Amniotic stem cell (primary cell): Measurements from ENCODE around the gene FITM1.
A peak's percentile ranks its signal among the peaks of the same experiment; 100 is the strongest.

Experiments used
- DNase-seq: peaks from one replicate; lab custom pipeline; 2025; lab: John Stamatoyannopoulos, UW

Gene FITM1

GRCh38 chr14:24119691-24120090 lies 10.8 kb upstream of the FITM1 start:
- DNase-seq: no peak

- DNase-seq: no peak
Measured at GRCh38 chr14:24121210-24121609, 9.2 kb upstream of the FITM1 start.

- no peak for DNase-seq
Measured at GRCh38 chr14:24122416-24122815, 8.0 kb upstream of the FITM1 start.

- DNase-seq: no peak
Measured at GRCh38 chr14:24122898-24123297, 7.6 kb upstream of the FITM1 start.

GRCh38 chr14:24123424-24124417 lies 6.7 kb upstream of the FITM1 start:
- no peak for DNase-seq

DNA sequence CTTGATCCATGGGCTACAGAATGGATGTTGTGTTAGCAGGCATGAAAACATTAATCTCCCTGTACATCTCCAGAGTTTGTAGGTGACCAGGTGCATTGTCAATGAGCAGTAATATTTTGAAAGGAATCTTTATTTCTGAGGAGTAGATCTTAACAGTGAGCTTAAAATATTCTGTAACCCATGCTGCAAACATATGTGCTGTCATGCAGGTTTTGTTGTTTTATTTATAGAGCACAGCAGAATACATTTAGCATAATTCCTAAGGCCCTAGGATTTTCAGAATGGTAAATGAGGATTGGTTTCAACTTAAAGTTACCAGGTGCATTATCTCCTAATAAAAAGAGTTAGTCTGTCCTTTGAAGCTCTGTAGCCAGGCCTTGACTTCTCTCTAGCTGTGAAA lies 3.5 kb upstream of the FITM1 start:
- DNase-seq: no peak

DNA sequence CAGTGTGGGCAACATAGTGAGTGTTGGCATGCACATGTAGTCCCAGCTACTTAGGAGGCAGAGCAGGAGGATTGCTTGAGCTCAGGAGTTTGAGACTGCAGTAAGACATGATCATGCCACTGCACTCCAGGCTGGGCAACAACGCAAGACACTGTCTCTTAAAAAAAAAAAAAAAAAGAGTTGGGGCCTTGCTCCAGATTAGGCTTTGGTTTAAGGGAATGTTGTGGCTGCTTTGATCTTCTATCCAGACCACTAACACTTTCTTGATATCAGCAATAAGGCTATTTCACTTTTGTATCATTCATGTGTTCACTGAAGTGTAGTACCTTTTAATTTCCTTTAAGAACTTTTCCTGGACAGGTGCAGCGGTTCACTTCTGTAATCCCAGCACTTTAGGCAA lies 2.8 kb upstream of the FITM1 start:
- DNase-seq: no peak

- no peak for DNase-seq
Measured at GRCh38 chr14:24129410-24129998, 955 bp upstream of the FITM1 start.

- no peak for DNase-seq
Measured at GRCh38 chr14:24130717-24131548, 474 bp downstream of the FITM1 start.

- no peak for DNase-seq
Measured at GRCh38 chr14:24131549-24131966, 1.1 kb downstream of the FITM1 start.

GRCh38 chr14:24132061-24132685 lies 1.7 kb downstream of the FITM1 start:
- DNase-seq: no peak

DNA sequence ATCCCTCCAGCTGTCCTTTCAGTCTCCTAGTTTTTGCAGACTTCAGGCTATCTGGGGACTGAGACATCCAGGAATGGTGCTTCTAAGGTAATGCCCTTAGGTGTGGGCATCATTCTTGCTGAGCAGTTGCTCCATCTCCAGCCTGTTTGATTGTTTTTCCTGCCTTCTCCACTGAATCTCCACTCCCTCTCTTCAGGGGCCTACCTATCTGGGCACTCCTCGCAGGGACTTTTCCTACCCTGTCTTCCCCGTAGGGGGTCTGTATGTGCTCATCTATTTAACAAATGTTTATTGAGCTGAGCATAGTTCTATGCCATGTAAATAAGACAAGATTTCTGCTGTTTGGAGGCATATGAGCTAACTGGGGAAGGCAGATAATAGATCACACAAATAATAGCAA lies 2.5 kb downstream of the FITM1 start:
- DNase-seq: no peak

GRCh38 chr14:24133735-24134134 lies 3.3 kb downstream of the FITM1 start:
- DNase-seq: no peak

- DNase-seq: no peak
Measured at GRCh38 chr14:24135584-24135833, 5.0 kb downstream of the FITM1 start.

- DNase-seq: peak; percentile 78
Measured at GRCh38 chr14:24135834-24136683, 5.6 kb downstream of the FITM1 start, which contains the start of gene PSME1. TSS of gene PSME1 (plus strand) at chr14:24136194. CDS start at chr14:24136263, 69 bp downstream.

DNA sequence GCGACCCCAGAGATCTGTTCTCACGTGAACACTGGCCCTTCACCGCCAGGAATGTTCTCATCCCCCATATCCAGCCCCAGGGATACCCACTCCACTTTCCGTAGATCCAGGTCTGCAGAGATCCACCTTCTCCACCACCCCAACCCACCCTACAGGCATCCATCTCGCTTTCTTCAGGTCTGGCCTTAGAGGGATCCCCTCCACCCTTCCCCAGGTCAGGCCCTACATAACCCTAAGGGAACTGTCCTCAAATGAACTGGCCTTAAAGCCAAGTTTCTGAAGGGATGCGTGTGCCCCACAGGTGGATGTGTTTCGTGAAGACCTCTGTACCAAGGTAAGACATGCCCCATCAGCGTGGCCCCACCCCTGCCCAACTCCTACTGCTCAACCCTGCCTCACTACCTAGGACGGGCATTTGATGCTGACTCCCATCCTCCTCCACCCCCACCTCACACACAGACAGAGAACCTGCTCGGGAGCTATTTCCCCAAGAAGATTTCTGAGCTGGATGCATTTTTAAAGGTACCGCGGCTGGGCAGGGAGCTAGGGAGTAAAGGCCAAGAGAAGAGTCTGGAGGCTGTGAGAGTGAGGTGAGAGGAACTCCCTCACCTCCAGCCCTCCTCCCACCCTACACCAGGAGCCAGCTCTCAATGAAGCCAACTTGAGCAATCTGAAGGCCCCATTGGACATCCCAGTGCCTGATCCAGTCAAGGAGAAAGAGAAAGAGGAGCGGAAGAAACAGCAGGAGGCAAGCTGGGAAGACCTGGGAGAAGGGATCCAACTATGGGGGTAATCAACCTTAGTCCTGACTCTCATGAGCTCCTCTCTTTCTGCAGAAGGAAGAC lies 6.4 kb downstream of the FITM1 start:
- no peak for DNase-seq

- DNase-seq: no peak
Measured at GRCh38 chr14:24137529-24138395, 7.3 kb downstream of the FITM1 start.

DNA sequence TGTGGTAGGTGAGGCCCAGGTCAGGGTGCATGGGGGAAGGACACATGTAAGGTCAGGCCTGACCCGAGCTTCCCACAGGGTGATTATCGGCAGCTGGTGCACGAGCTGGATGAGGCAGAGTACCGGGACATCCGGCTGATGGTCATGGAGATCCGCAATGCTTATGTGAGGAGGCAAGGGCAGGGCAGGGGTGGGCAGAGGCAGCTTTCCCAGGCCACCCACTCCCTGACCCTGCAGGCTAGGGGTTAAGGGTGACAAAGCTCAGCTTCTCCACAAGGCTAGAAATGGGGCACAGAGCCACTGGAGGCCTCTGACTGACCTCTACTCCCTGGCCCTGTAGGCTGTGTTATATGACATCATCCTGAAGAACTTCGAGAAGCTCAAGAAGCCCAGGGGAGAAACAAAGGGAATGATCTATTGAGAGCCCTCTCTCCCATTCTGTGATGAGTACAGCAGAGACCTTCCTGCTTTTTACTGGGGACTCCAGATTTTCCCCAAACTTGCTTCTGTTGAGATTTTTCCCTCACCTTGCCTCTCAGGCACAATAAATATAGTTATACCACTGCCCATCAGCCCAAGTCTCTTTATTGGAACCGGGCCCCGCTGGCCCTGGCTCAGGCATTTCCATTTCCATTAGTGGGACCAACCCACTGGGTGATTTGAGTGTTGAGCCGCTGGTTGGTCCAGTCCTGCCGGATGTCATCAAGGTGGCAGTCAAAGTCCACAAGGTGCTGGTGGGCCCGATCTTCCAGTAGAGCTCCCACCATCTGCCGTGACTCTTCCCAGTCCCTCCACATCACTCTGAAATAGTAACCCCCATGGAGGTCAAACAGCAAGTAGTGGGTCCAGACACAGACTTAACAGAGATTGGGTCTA lies 8.2 kb downstream of the FITM1 start:
- no peak for DNase-seq
